GM12865 (cell line): ENCODE data around the gene HADHA.
A peak's percentile ranks its signal among the peaks of the same experiment; 100 is the strongest.
"Not testable (repeated sequence)": the region's sequence is repeated elsewhere in the genome, so short reads cannot be mapped to it uniquely, and the experiment has no call there.

ENCODE experiments used
- DNase-seq: peaks from one replicate; pipeline ENCODE4 v3.0.0; 2010; ENCODE audit warnings: low read depth
- H3K4me3 ChIP-seq: 2 replicates; pipeline ENCODE4 v1.5.1; 2011; ENCODE audit warnings: mild to moderate bottlenecking, low read depth, low read length, control low read depth
- TF ChIP-seq, protein P1 (sequence below): IDR thresholded peaks from 2 replicates; pipeline ENCODE4 v1.5.1; 2011; ENCODE audit warnings: low read length, control low read depth, low read depth, inconsistent platforms; ENCODE audit not compliant: insufficient read depth; ENCODE audit errors: missing control alignments

Gene HADHA

DNA sequence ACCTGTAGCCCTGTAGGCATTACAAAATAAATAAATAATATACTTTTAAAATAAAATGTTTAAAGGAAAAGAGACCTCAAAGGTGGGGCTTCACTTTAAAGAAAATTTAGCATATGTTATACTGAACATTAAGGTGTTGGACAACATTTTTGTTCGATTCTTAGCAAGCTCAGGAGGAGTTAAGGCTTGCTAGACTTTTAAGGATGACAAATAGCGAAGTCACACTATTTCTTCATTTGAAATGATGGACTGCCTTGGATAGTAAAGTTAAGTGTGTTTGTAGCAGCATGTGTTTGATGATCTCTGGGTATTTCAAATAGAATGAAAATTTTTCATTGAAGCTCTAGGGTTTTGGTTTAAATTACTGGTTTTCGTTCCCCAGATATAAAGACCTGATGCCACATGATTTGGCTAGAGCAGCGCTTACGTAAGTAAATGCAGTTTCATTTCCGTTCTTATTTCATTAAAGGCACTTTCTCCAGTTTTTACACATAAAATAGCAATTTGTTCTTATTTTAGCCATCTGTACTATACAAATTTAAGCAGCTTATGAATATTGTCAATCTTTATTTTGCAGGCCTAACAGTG lies 25.2 kb upstream of the HADHA start:
- peak; percentile 54 for DNase-seq
- TF ChIP-seq, protein P1, sequence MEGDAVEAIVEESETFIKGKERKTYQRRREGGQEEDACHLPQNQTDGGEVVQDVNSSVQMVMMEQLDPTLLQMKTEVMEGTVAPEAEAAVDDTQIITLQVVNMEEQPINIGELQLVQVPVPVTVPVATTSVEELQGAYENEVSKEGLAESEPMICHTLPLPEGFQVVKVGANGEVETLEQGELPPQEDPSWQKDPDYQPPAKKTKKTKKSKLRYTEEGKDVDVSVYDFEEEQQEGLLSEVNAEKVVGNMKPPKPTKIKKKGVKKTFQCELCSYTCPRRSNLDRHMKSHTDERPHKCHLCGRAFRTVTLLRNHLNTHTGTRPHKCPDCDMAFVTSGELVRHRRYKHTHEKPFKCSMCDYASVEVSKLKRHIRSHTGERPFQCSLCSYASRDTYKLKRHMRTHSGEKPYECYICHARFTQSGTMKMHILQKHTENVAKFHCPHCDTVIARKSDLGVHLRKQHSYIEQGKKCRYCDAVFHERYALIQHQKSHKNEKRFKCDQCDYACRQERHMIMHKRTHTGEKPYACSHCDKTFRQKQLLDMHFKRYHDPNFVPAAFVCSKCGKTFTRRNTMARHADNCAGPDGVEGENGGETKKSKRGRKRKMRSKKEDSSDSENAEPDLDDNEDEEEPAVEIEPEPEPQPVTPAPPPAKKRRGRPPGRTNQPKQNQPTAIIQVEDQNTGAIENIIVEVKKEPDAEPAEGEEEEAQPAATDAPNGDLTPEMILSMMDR = no peak

GRCh38 chr2:26268670-26269385 lies 24.4 kb upstream of the HADHA start:
- H3K4me3 ChIP-seq, DNase-seq: not testable (repeated sequence)

More for the DNA sequence above, 25.2 kb upstream of the HADHA start:
- no peak overlapping the region for H3K4me3 ChIP-seq

DNA sequence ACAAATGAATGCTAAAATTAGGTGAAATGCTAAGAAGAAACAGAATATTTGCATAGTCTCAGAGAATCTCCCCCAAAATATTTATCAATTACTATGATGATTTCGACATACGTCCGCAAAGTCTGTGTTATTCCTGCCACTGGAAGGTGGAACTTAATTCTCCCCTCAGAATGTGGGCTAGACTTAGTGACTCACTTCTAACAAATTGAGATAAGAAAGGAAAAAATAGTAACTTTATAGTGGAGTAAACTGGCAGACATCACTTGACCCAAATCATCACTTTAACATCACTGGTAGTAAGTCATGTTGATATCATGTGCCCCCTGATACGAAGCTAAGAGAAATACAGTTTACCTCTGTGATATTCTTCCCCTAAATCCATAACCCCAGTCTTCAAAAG lies 23.8 kb upstream of the HADHA start:
- DNase-seq = no peak
- TF ChIP-seq, protein P1 = no peak
- H3K4me3 ChIP-seq = no peak overlapping the region

GRCh38 chr2:26258836-26259235 lies 14.4 kb upstream of the HADHA start:
- not testable (repeated sequence) for H3K4me3 ChIP-seq, DNase-seq

GRCh38 chr2:26255759-26256384 lies 11.4 kb upstream of the HADHA start:
- TF ChIP-seq, protein P1 = no peak
- H3K4me3 ChIP-seq = no peak overlapping the region
- DNase-seq = no peak

DNA sequence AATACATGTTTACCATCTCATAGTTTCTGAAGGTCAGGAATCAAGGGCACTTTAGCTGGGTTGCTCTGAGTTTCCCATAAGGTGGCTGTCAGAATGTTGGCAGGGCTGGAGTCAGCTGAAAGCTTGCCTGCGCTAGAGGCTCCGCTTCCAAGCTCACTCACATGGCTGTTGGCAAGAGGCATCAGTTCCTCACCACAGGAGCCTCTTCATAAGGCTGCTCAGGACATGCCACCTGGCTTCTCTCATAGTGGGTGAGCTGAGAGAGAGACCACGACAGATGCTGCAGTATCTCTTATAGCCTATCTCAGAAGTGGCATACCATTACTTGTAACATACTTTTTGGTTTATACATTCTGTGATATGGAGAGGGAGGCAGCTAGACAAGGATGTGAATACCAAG lies 7.5 kb upstream of the HADHA start:
- no peak for DNase-seq
- H3K4me3 ChIP-seq = no peak overlapping the region
- TF ChIP-seq, protein P1 = no peak

GRCh38 chr2:26249625-26250024 lies 5.2 kb upstream of the HADHA start:
- DNase-seq = no peak
- H3K4me3 ChIP-seq = no peak overlapping the region
- TF ChIP-seq, protein P1 = no peak

DNA sequence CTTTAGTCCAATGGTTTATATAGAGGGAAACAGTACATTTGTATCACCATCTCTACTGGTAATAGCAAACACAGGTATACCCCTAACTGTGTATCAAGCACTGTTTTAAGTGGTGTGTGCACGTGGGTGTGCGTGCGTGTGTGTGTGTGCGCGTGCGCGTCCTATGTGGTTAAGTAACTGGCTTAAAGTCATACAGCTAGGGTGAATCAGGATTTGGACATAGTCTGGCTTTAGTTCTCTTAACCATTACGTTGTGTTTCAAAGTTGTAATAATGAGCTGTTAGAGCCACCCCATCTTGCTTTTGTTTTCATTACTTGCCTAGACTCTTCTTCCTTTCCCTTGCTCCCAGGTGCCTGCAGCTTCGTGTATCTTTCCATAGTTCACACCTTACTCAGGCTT lies 2.4 kb upstream of the HADHA start:
- TF ChIP-seq, protein P1 = no peak
- H3K4me3 ChIP-seq = peak overlapping the region; percentile 95
- DNase-seq = peak; percentile 45
